HFFc6 (cell line): Measurements from ENCODE around the gene PATE2. TPM values are rescaled to one million over a fixed set of nuclear protein-coding genes. Genes with fewer than 3 reads are reported as not detected.
A peak's percentile ranks its signal among the peaks of the same experiment; 100 is the strongest.

Experiments used
- DNase-seq: peaks from one replicate; pipeline ENCODE4 v3.0.0-alpha.2; 2018
- H3K27ac Mint-ChIP-seq: 2 replicates; pipeline ENCODE4 v1.8.0; 2020; ENCODE audit warnings: mild to moderate bottlenecking, mixed read lengths
- H3K27me3 Mint-ChIP-seq: 2 replicates; pipeline ENCODE4 v1.8.0; 2021; ENCODE audit warnings: mild to moderate bottlenecking, moderate library complexity, mixed read lengths; ENCODE audit not compliant: insufficient read depth
- H3K36me3 Mint-ChIP-seq: 2 replicates; pipeline ENCODE4 v1.8.0; 2021; ENCODE audit warnings: low read depth, mixed read lengths
- H3K4me1 Mint-ChIP-seq: 2 replicates; pipeline ENCODE4 v1.8.0; 2020; ENCODE audit warnings: low read depth, mixed read lengths
- H3K4me3 Mint-ChIP-seq: 2 replicates; pipeline ENCODE4 v1.8.0; 2020; ENCODE audit warnings: mild to moderate bottlenecking, moderate library complexity, mixed read lengths
- H3K9me3 Mint-ChIP-seq: 2 replicates; pipeline ENCODE4 v1.8.0; 2020; ENCODE audit warnings: mild to moderate bottlenecking, mixed read lengths
- total RNA-seq, 6 experiments: library from RNA; stranded (reverse); fragmentation: NEBNext Ultra II Directional; extraction: Animal tissue kit (Norgen Biotek cat#: 25700); gene quantifications; 2 replicates in 1 of 6; 3 replicates in 5 of 6; pipeline ENCODE4 v1.2.3, GENCODE V29; 2021
- TF ChIP-seq, protein P1 (sequence below): fragments of 200-600 bp; sonication (generic); IDR thresholded peaks from 2 replicates; pipeline ENCODE4 v1.5.0; 2021; ENCODE audit warnings: antibody characterized with exemption, mild to moderate bottlenecking

Gene PATE2
- total RNA-seq, 6 experiments from 2014 or later = 0.11 TPM; not detected in 5

DNA sequence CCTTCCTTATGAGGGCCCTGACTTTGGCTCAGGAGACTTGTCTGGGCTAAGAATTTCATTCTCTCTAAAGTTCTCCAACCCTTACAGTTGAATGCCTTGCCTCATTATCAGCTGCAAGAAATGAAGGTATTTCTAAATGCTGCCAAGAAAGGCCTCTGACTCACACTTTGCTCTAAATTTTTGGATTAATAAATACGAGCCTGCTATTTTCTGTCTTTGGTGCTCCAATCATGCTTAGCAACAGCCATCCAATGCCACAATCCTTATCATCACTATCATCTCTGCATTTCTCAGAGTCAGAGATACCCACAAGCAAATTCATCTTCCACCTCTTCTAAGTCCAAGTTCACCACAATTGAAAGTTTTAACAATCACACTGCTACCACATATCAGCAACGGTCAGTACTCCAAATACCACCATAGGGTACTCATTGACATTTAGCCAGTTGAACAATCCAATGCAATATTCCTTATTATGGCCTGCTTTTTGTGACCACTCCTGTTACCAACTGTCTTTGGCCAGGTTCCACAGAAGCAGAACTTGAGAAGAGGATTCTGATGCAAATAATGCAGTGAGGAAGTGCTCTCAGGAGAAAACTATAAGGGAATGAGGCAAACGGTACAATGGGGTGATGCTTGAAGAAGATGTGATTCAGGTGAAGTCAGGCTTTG is 5.7 kb downstream of the PATE2 start:
- peaks cover 4% of the 10 kb centered on the region; the same call in 1 of the 2 replicates for H3K9me3 Mint-ChIP-seq
- H3K4me1 Mint-ChIP-seq = peaks cover 28% of the 10 kb centered on the region; the same call in 1 of the 2 replicates
- no peaks in the 10 kb centered on the region for H3K36me3 Mint-ChIP-seq
- peaks cover 8% of the 10 kb centered on the region; the same call in 1 of the 2 replicates for H3K27me3 Mint-ChIP-seq
- H3K27ac Mint-ChIP-seq = peak overlapping the region; percentile 17; the same call in 1 of the 2 replicates
- H3K4me3 Mint-ChIP-seq = no peak overlapping the region
- peak; percentile 88 for DNase-seq
- TF ChIP-seq, protein P1, sequence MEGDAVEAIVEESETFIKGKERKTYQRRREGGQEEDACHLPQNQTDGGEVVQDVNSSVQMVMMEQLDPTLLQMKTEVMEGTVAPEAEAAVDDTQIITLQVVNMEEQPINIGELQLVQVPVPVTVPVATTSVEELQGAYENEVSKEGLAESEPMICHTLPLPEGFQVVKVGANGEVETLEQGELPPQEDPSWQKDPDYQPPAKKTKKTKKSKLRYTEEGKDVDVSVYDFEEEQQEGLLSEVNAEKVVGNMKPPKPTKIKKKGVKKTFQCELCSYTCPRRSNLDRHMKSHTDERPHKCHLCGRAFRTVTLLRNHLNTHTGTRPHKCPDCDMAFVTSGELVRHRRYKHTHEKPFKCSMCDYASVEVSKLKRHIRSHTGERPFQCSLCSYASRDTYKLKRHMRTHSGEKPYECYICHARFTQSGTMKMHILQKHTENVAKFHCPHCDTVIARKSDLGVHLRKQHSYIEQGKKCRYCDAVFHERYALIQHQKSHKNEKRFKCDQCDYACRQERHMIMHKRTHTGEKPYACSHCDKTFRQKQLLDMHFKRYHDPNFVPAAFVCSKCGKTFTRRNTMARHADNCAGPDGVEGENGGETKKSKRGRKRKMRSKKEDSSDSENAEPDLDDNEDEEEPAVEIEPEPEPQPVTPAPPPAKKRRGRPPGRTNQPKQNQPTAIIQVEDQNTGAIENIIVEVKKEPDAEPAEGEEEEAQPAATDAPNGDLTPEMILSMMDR = no peak

DNA sequence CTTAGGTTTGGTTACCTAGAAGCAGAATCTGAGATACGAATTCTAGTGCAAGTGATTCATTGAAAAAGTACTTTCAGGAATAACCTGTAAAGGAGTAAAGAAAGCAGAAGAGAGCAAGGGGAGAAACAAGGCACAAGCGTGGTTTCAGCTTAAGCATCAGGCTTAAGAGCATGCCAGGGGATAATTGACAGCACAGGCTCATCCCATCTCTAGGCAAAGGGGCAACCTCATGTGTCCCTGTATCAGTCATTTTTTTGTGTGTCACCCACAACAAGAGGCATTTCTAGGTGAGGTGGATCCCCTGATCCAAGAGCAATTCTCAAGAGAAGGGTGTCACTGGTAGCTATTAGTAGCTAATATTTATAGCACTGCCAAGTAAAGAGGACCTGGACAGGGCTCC is 8.0 kb downstream of the PATE2 start:
- Mint-ChIP-seq H3K9me3 (no peaks in the 10 kb centered on the region; the same call in 1 of the 2 replicates), H3K4me1 (peaks cover 19% of the 10 kb centered on the region; the same call in 1 of the 2 replicates), H3K27me3 (peaks cover 8% of the 10 kb centered on the region; the same call in 1 of the 2 replicates), H3K36me3 (no peaks in the 10 kb centered on the region), H3K4me3 (no peak overlapping the region), H3K27ac (no peak overlapping the region)
- no peak for DNase-seq
- TF ChIP-seq, protein P1 = no peak

DNA sequence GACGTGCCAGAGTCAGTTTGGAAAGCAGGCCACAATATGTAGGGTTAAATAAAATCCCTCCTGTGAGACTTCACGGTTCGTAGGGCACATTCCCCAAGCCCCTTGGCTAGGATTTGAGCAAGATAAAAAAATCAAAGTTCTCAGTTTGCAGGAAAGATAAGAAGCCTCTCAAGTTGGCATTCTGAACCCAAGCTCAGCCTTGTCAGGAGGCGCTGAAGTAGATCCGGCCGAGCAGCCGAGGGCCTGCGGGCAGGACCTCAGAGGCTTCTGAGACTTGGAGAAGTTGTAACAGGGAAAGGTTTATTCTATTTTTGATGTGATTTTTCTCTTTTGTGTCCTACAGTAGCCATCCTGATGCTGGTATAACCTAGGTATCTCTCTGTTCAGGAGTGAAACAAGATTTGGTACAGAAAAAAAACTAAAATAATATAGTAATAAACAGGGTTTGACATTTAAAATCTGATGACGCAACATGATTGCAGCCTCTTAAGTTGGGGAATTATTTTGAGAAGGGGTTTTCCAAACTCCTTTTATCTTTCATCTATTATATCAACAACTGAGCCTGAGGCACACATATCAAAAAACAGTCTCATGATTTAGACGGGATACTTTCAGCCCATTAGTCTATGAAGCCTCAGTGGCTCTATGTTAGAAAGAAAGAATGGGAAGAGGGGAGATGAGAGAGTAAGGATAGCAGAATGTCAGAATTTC is 10.1 kb downstream of the PATE2 start:
- peaks cover 14% of the 10 kb centered on the region; the same call in 1 of the 2 replicates for H3K4me1 Mint-ChIP-seq

DNA sequence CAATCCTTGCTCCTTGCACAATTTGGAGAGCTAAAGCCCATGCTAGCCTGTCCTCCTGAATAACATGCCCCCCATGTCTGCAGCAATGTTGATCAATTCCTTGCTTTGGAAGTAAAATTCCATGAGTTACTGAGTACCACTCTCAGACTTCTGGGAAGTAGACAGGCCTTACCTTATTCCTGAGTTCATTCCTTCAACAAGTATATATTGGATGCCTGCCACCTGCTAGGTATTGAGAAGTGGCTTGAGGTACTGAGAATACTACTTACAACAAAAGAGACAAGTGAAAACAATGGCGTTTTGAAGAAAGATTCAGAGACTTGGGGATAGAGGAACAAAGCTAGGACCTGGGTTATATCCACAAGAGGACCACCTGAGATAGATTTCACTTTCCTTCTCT is 12.4 kb downstream of the PATE2 start:
- Mint-ChIP-seq H3K9me3 (no peaks in the 10 kb centered on the region; the same call in 1 of the 2 replicates), H3K27me3 (peaks cover 9% of the 10 kb centered on the region), H3K27ac (no peak overlapping the region), H3K36me3 (no peaks in the 10 kb centered on the region), H3K4me1 (no peaks in the 10 kb centered on the region), H3K4me3 (no peak overlapping the region)
- DNase-seq = no peak
- TF ChIP-seq, protein P1 = no peak

More for the DNA sequence above, 10.1 kb downstream of the PATE2 start:
- no peak overlapping the region for H3K4me3 Mint-ChIP-seq
- TF ChIP-seq, protein P1 = no peak
- DNase-seq = no peak
- no peaks in the 10 kb centered on the region; the same call in 1 of the 2 replicates for H3K9me3 Mint-ChIP-seq
- H3K36me3 Mint-ChIP-seq = no peaks in the 10 kb centered on the region
- H3K27me3 Mint-ChIP-seq = peaks cover 9% of the 10 kb centered on the region
- no peak overlapping the region for H3K27ac Mint-ChIP-seq

DNA sequence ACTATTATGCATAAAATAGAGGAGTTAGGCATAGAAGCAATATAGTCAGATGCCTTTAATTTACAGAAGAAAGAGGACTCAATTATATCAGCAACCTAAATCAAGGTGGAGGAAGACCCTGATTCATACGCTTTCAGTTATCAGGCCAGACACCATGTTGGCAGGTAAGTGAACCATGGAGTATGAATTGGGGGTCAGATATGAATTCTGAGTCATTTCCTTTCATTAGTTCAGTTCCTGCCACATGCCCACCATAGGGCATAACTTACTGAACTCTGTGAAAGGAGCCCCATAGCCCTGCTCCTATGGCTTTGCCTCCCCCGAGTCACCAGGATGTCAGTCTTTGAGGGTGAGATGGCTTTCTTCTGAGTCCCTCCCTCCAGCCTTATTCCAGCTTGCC is 15.1 kb downstream of the PATE2 start:
- Mint-ChIP-seq H3K9me3 (peaks cover 6% of the 10 kb centered on the region), H3K4me3 (no peak overlapping the region), H3K36me3 (no peaks in the 10 kb centered on the region), H3K27ac (no peak overlapping the region), H3K4me1 (no peaks in the 10 kb centered on the region), H3K27me3 (peaks cover 5% of the 10 kb centered on the region)
- TF ChIP-seq, protein P1 = no peak
- no peak for DNase-seq
